GM12878 (cell line): ENCODE results near the gene SDCCAG8. TPM values are rescaled to one million over a fixed set of nuclear protein-coding genes. Genes with fewer than 3 reads are reported as not detected.

Experiments
- JUNB ChIP-seq: IDR thresholded peaks from 2 replicates; pipeline ENCODE4 v1.6.1; 2016; ENCODE audit warnings: antibody characterized with exemption, mild to moderate bottlenecking
- TCF3 ChIP-seq: IDR thresholded peaks from 2 replicates; pipeline ENCODE4 v1.6.1; 2012; ENCODE audit warnings: low read depth, mild to moderate bottlenecking, low read length, borderline replicate concordance; ENCODE audit not compliant: insufficient read depth
- ZBTB11 ChIP-seq: fragments of 450-650 bp; formaldehyde crosslinking; IDR thresholded peaks from 2 replicates; pipeline ENCODE4 v1.5.0; 2022; ENCODE audit warnings: mild to moderate bottlenecking, missing genetic modification characterization
- ZBTB33 ChIP-seq: fragments of 450-650 bp; IDR thresholded peaks from 2 replicates; pipeline ENCODE4 v1.6.1; 2017; ENCODE audit warnings: mild to moderate bottlenecking
- microRNA-seq: library from miRNA; unstranded; fragments of <30 nt; microRNA quantifications from one replicate; pipeline ENCODE4, GENCODE V29; 2018
- polyA plus RNA-seq, 11 experiments: library from polyadenylated mRNA; depleted of rRNA in 4 of 11; unstranded in 6 of 11; stranded (reverse) in 5 of 11; fragments of >200 nt; fragmentation: Nextera tagmentation in 4 of 11; fragmentation: Illumina TruSeq in 1 of 11; extraction: Ambion mirVana in 4 of 11; extraction: Trizol in 1 of 11; gene quantifications; 1 replicate in 1 of 11; 2 replicates in 10 of 11; pipeline versions ENCODE4 v1.2.1 to v1.2.3, GENCODE V29; 2011 to 2016; ENCODE audit warnings: inconsistent platforms in 2 of 11, missing spikeins in 2 of 11, low read depth in 1 of 11
- small RNA-seq: library from RNA; depleted of rRNA; stranded (forward); fragments of <200 nt; gene quantifications from one replicate; pipeline ENCODE3, GENCODE V24; 2014
- total RNA-seq, 4 experiments: library from RNA; depleted of rRNA in 3 of 4; stranded (reverse); fragments of >200 nt in 3 of 4; fragmentation: Illumina TruSeq in 1 of 4; extraction: Trizol in 1 of 4; gene quantifications; 2 replicates each; pipeline versions ENCODE4 v1.2.1 to v1.2.3, GENCODE V29; 2013 to 2021

Gene SDCCAG8
- total and polyA plus RNA-seq, 10 of the 15 experiments (the other 5 are each of a cell fraction or from before 2014, with no cell fraction given): 15.0 to 25.6 (median 20.6) TPM

- TF ChIP-seq ZBTB11 (CRISPR knock-in tag): no peak
- no peak for TF ChIP-seq TCF3
- no peak for TF ChIP-seq JUNB
- no peak for TF ChIP-seq ZBTB33
- TF ChIP-seq, all 136 proteins: peak for 0
Observed at GRCh38 chr1:243549108-243549507, 293.3 kb downstream of the SDCCAG8 start (continued).

Small RNA genes lying within 50 kb of the gene (microRNA-seq; reads per million reads assigned to microRNA genes)
- 2.8 reads per million, percentile 13 among the genes with 10 or more reads in this experiment for gene MIR4677

Small RNA genes lying within 50 kb of the gene (small RNA-seq; reads per million reads assigned to genes)
- 34.2 reads per million, percentile 98 among the genes with 10 or more reads in this experiment for gene MIR4677

Other genes with a start within 250 kb of the SDCCAG8 start
- 42.9 and 58.5 TPM in 2 replicates for gene CEP170, start 760 bp upstream of the SDCCAG8 start, total RNA-seq (2014; rRNA removed)
- gene CEP170, start 760 bp upstream of the SDCCAG8 start, total RNA-seq (2014; rRNA removed; fragmentation: Illumina TruSeq; extraction: Trizol): 65.6 and 67.3 TPM in 2 replicates
- 49.4 and 56.5 TPM in 2 replicates for gene CEP170, start 760 bp upstream of the SDCCAG8 start, total RNA-seq (2021)
- 58.9 and 78.3 TPM in 2 replicates for gene CEP170, start 760 bp upstream of the SDCCAG8 start, polyA plus RNA-seq (2011; rRNA removed)
- gene CEP170, start 760 bp upstream of the SDCCAG8 start, polyA plus RNA-seq (2014; fragmentation: Illumina TruSeq; extraction: Trizol): 51.3 and 59.7 TPM in 2 replicates
- 10 to 100 TPM; 15.0 to 16.8 TPM for gene CEP170, start 760 bp upstream of the SDCCAG8 start, polyA plus RNA-seq (2014; fragmentation: Nextera tagmentation; extraction: Ambion mirVana)
- gene CEP170, start 760 bp upstream of the SDCCAG8 start, polyA plus RNA-seq (2014; rRNA removed): 24.6 and 37.5 TPM in 2 replicates
- 10 to 100 TPM; 27.0 to 34.4 TPM for gene CEP170, start 760 bp upstream of the SDCCAG8 start, polyA plus RNA-seq (2016; fragmentation: Nextera tagmentation; extraction: Ambion mirVana)